ENCODE measurements around the gene PKP4.

Gene PKP4

DNA sequence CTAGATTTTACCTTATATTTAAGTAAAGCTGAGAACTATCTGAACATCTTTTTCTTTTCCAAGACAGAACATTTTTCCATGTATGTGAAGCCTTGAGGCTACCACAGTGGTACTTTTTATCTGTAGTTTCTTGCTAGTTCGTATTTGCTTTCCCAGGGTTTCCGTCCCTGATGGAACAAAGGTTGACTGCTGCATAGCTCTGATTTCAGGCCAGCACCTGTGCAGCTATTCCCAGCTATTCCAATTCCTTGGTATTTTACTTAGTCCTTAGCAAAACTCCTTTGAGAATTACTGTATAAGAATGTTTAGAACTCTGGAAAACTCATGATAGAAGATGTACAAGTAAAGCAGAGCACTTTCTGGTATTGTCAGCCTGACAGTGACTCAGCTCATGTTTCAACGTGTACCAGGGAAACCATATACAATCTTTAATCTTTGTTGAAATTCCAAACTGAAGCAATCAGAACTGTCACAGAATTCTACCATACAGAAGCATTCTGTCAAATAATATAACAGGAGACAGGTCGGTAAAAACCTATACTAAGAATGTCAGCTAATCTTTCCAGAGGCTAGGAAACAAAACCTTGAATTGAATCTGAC lies 162.2 kb downstream of the PKP4 start:
- no peak overlapping the region for H3K4me3 ChIP-seq (replicated peaks; ENCODE audit: low read depth, low read length)
- DNase-seq (ENCODE audit: extremely low read depth, low read depth): no peak
- TF ChIP-seq, protein P1, sequence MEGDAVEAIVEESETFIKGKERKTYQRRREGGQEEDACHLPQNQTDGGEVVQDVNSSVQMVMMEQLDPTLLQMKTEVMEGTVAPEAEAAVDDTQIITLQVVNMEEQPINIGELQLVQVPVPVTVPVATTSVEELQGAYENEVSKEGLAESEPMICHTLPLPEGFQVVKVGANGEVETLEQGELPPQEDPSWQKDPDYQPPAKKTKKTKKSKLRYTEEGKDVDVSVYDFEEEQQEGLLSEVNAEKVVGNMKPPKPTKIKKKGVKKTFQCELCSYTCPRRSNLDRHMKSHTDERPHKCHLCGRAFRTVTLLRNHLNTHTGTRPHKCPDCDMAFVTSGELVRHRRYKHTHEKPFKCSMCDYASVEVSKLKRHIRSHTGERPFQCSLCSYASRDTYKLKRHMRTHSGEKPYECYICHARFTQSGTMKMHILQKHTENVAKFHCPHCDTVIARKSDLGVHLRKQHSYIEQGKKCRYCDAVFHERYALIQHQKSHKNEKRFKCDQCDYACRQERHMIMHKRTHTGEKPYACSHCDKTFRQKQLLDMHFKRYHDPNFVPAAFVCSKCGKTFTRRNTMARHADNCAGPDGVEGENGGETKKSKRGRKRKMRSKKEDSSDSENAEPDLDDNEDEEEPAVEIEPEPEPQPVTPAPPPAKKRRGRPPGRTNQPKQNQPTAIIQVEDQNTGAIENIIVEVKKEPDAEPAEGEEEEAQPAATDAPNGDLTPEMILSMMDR (IDR thresholded peaks at IDR 0.05; ENCODE audit: low read depth, low read length, missing control alignments): peak; percentile 4

DNA sequence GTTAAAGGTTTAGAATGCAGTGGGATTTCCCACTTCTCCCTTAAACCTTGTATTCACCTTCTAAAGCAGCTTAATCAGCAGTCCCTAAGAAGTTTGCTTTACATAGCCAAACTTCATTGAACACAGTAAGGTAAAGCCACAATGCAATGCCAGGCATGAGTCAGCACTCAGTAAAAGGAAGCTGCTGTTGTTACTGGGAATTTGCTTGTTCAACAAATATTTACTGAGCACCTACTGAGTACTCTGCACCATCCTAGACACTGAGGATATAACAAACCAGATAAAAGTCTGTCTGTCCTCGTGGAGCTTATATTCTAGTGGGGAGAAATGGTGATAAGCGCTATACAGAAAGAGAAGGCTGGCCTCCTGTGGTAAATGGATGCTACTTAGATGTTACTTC lies 162.7 kb downstream of the PKP4 start:
- no peak overlapping the region for H3K4me3 ChIP-seq (replicated peaks; ENCODE audit: low read depth, low read length)
- TF ChIP-seq, protein P1 (IDR thresholded peaks at IDR 0.05; ENCODE audit: low read depth, low read length, missing control alignments): no peak
- DNase-seq (ENCODE audit: extremely low read depth, low read depth): no peak

DNA sequence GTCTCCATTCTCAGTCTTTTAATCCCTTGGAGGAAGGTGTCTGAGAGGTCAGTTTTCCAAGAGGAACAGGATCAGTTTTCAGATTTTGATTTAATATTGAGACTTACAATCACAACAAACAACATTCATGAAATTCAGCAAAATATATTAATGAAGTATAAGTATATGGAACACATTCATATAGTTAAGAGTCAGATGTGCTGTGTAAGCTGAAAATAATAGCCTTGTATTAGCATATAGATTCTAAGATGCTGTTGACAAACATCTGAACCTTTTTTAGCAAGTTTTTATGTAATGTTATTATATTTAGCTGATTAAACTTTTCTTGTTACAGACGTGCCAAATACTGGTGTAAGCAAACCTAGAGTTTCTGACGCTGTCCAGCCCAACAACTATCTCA lies 163.9 kb downstream of the PKP4 start:
- TF ChIP-seq, protein P1 (IDR thresholded peaks at IDR 0.05; ENCODE audit: low read depth, low read length, missing control alignments): no peak
- no peak overlapping the region for H3K4me3 ChIP-seq (replicated peaks; ENCODE audit: low read depth, low read length)
- DNase-seq (ENCODE audit: extremely low read depth, low read depth): no peak

DNA sequence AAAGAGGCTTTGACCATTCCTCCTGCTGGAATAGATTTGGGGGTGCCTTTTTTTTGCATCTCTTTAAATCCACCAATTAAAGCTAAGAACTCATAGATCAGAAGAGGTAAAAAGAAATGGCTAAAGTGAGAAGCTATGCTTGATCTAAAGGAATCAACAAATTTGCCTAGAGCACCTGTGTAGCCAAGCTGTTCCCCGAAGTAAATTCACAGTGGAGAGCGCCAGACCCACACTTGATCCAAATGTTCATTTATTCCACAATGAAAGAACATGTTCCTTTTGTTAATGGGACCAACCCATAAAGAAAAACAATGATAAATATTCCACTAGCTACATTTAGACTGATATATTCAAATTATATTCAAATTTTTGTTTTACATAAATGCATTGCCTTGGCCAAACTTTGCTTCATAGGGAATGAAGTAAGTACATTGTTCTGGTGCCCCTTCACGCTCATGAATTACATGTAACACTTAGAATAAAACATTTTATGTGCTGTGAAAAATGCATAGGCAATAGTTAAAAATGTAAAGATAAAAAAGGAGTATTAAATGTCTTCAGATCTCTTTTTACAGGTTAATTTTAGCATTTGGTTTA lies 167.4 kb downstream of the PKP4 start:
- DNase-seq (ENCODE audit: extremely low read depth, low read depth): no peak
- TF ChIP-seq, protein P1 (IDR thresholded peaks at IDR 0.05; ENCODE audit: low read depth, low read length, missing control alignments): no peak
- no peak overlapping the region for H3K4me3 ChIP-seq (replicated peaks; ENCODE audit: low read depth, low read length)

DNA sequence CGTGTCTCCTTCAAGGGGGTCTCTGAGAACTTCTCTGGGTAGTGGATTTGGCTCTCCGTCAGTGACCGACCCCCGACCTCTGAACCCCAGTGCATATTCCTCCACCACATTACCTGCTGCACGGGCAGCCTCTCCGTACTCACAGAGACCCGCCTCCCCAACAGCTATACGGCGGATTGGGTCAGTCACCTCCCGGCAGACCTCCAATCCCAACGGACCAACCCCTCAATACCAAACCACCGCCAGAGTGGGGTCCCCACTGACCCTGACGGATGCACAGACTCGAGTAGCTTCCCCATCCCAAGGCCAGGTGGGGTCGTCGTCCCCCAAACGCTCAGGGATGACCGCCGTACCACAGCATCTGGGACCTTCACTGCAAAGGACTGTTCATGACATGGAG lies 168.2 kb downstream of the PKP4 start:
- TF ChIP-seq, protein P1 (IDR thresholded peaks at IDR 0.05; ENCODE audit: low read depth, low read length, missing control alignments): no peak
- DNase-seq (ENCODE audit: extremely low read depth, low read depth): no peak
- no peak overlapping the region for H3K4me3 ChIP-seq (replicated peaks; ENCODE audit: low read depth, low read length)

DNA sequence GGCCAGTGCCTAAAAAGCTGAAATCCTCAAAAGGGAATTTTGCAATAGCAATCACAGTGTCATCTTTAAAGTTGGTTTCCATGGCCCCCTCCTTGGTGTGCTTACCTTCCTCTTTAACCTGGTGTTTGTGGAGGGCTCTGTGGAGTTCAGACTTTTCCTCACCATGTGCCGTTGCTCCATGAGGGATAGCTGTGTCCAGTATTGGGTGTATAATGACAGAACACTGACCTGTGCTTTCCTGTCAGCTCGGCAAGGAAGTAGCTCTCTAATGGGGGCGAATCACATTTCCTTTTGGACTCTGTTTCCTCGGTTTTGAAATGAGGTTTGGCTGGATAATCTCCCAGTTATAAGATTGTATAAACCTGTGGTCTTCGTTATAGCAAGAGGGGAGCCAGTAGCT lies 172.4 kb downstream of the PKP4 start:
- no peak overlapping the region for H3K4me3 ChIP-seq (replicated peaks; ENCODE audit: low read depth, low read length)
- DNase-seq (ENCODE audit: extremely low read depth, low read depth): no peak
- TF ChIP-seq, protein P1 (IDR thresholded peaks at IDR 0.05; ENCODE audit: low read depth, low read length, missing control alignments): no peak

DNA sequence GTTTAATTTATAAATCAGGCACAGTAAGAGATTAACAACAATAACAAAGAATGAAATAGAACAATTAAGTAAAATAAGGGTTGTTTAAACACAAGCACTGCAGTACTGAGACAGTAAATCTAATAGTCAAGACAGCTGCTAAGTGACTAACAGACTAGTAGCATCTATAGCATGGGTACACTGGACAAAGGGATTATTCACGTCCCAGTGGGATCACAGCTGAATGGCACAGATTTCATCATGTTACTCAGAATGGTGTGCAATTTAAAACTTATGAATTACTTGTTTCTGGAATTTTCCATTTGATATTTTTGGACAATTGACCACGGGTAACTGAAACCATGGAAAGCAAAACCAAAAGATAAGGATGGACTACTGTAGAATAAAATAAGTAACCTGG lies 176.5 kb downstream of the PKP4 start:
- TF ChIP-seq, protein P1 (IDR thresholded peaks at IDR 0.05; ENCODE audit: low read depth, low read length, missing control alignments): no peak
- DNase-seq (ENCODE audit: extremely low read depth, low read depth): no peak
- no peak overlapping the region for H3K4me3 ChIP-seq (replicated peaks; ENCODE audit: low read depth, low read length)
